IMR-90 (cell line): ENCODE results near the gene WWP2. TPM values are rescaled to one million over a fixed set of nuclear protein-coding genes. Genes with fewer than 3 reads are reported as not detected.

Experiments used
- ATAC-seq: fragments of 200-7000 bp; cut with Tn5 transposase; 2 replicates; pipeline ENCODE4 v1.9.1; 2020; ENCODE audit warnings: low read depth, mild to moderate bottlenecking, moderate library complexity
- BruUV-seq: library from RNA; stranded (reverse); fragments of 400-500 nt; replicated peaks from 2 replicates; lab custom pipeline; 2021; lab: Mats Ljungman, UMichigan
- CTCF ChIA-PET: fragments of 300-600 bp; formaldehyde crosslinking; extraction: SDS; loops from one replicate; lab custom pipeline; 2021; ENCODE audit warnings: antibody characterized with exemption; lab: Yijun Ruan, JAX
- POLR2A ChIA-PET: fragments of 300-600 bp; sonication (Branson Sonifier 250); formaldehyde crosslinking; loops from one replicate; lab custom pipeline; 2022; ENCODE audit warnings: antibody characterized with exemption; ENCODE audit not compliant: unreplicated experiment; lab: Charles Lee
- DNase-seq: peaks from one replicate; pipeline ENCODE4 v3.0.0; 2013
- H2AFZ ChIP-seq: replicated peaks from 2 replicates; pipeline ENCODE3; 2013; ENCODE audit warnings: low read length, mild to moderate bottlenecking; ENCODE audit not compliant: poor library complexity
- H2AK5ac ChIP-seq: 2 replicates; pipeline ENCODE4 v1.6.1; 2013; ENCODE audit warnings: low read depth, low read length, inconsistent platforms
- H2AK9ac ChIP-seq: replicated peaks from 2 replicates; pipeline ENCODE3; 2013; ENCODE audit warnings: mild to moderate bottlenecking, low read depth, low read length, moderate library complexity; ENCODE audit not compliant: poor library complexity
- H2BK120ac ChIP-seq: 2 replicates; pipeline ENCODE4 v1.6.1; 2013; ENCODE audit warnings: low read depth, low read length, inconsistent platforms
- H2BK15ac ChIP-seq: 3 replicates; pipeline ENCODE4 v1.6.1; 2013; ENCODE audit warnings: low read depth, low read length, inconsistent platforms
- H2BK20ac ChIP-seq: 2 replicates; pipeline ENCODE4 v1.6.1; 2013; ENCODE audit warnings: low read depth, mild to moderate bottlenecking, inconsistent platforms, low read length, moderate library complexity
- H2BK5ac ChIP-seq: 2 replicates; pipeline ENCODE4 v1.6.1; 2013; ENCODE audit warnings: mild to moderate bottlenecking, low read depth, low read length, inconsistent platforms; ENCODE audit not compliant: poor library complexity, severe bottlenecking
- H3K14ac ChIP-seq: replicated peaks from 2 replicates; pipeline ENCODE4 v1.6.1; 2013; ENCODE audit warnings: low read depth, low read length, inconsistent platforms
- H3K18ac ChIP-seq: 2 replicates; pipeline ENCODE4 v1.6.1; 2013; ENCODE audit warnings: low read depth, low read length, control low read depth
- H3K23ac ChIP-seq: 2 replicates; pipeline ENCODE4 v1.6.1; 2013; ENCODE audit warnings: low read depth, low read length, inconsistent platforms
- H3K27ac ChIP-seq: 2 replicates; pipeline ENCODE4 v1.5.1; 2013; ENCODE audit warnings: mild to moderate bottlenecking, control low read depth, low read length; ENCODE audit not compliant: insufficient read depth
- H3K27me3 ChIP-seq: 2 replicates; pipeline ENCODE4 v1.6.1; 2013; ENCODE audit warnings: low read length; ENCODE audit not compliant: control insufficient read depth, insufficient read depth
- H3K36me3 ChIP-seq: 2 replicates; pipeline ENCODE4 v1.6.1; 2013; ENCODE audit warnings: low read length, mixed read lengths; ENCODE audit not compliant: control insufficient read depth, insufficient read depth
- H3K4ac ChIP-seq: 2 replicates; pipeline ENCODE4 v1.6.1; 2013; ENCODE audit warnings: low read depth, low read length, inconsistent platforms
- H3K4me1 ChIP-seq: 2 replicates; pipeline ENCODE4 v1.6.1; 2013; ENCODE audit warnings: low read length, mixed read lengths; ENCODE audit not compliant: control insufficient read depth, insufficient read depth
- H3K4me2 ChIP-seq: 2 replicates; pipeline ENCODE4 v1.6.1; 2013; ENCODE audit warnings: low read depth, mild to moderate bottlenecking, control low read depth, low read length, moderate library complexity
- H3K4me3 ChIP-seq: 2 replicates; pipeline ENCODE4 v1.5.1; 2013; ENCODE audit warnings: low read depth, mild to moderate bottlenecking, control low read depth, low read length, moderate library complexity; ENCODE audit not compliant: insufficient read depth
- H3K56ac ChIP-seq: 2 replicates; pipeline ENCODE4 v1.6.1; 2013; ENCODE audit warnings: low read length, inconsistent platforms; ENCODE audit not compliant: insufficient read depth; ENCODE audit errors: extremely low read depth
- H3K79me1 ChIP-seq, 2 experiments: 2 replicates each; pipeline ENCODE4 v1.6.1; 2013; ENCODE audit warnings: low read length in 2 of 2, inconsistent platforms in 1 of 2, low read depth in 1 of 2
- H3K9ac ChIP-seq: 2 replicates; pipeline ENCODE4 v1.6.1; 2013; ENCODE audit warnings: low read depth, low read length, control low read depth
- H3K9me1 ChIP-seq: 2 replicates; pipeline ENCODE4 v1.6.1; 2013; ENCODE audit warnings: low read length, inconsistent platforms; ENCODE audit not compliant: insufficient read depth
- H3K9me3 ChIP-seq: 2 replicates; pipeline ENCODE4 v1.6.1; 2013; ENCODE audit warnings: low read length; ENCODE audit not compliant: control insufficient read depth, insufficient read depth
- H4K20me1 ChIP-seq: 2 replicates; pipeline ENCODE4 v1.6.1; 2013; ENCODE audit warnings: low read length, inconsistent platforms; ENCODE audit not compliant: insufficient read depth
- H4K5ac ChIP-seq: 2 replicates; pipeline ENCODE4 v1.6.1; 2013; ENCODE audit warnings: mild to moderate bottlenecking, low read depth, low read length, control low read depth
- H4K8ac ChIP-seq, 2 experiments: 2 replicates each; pipeline ENCODE4 v1.6.1; 2013; ENCODE audit warnings: low read depth in 2 of 2, low read length in 2 of 2, control low read depth in 1 of 2, inconsistent platforms in 1 of 2
- H4K91ac ChIP-seq: 2 replicates; pipeline ENCODE4 v1.6.1; 2013; ENCODE audit warnings: low read depth, low read length, inconsistent platforms; ENCODE audit not compliant: insufficient read depth
- BHLHE40 ChIP-seq: fragments of 150-350 bp; IDR thresholded peaks from 2 replicates; pipeline ENCODE4 v1.6.1; 2016; ENCODE audit warnings: mild to moderate bottlenecking, low read depth, low read length
- CEBPB ChIP-seq: IDR thresholded peaks from 2 replicates; pipeline ENCODE4 v1.6.1; 2012; ENCODE audit warnings: low read depth, low read length, improper control_type of control experiment
- CHD1 ChIP-seq: IDR thresholded peaks from 2 replicates; pipeline ENCODE4 v1.6.1; 2012; ENCODE audit warnings: low read depth, low read length, improper control_type of control experiment
- CTCF ChIP-seq: conservative IDR thresholded peaks from 2 replicates; pipeline ENCODE4 v1.5.1; 2012; ENCODE audit warnings: mild to moderate bottlenecking, low read depth, low read length, improper control_type of control experiment
- MAFK ChIP-seq: IDR thresholded peaks from 2 replicates; pipeline ENCODE4 v1.6.1; 2012; ENCODE audit warnings: low read depth, low read length, improper control_type of control experiment
- MAZ ChIP-seq: IDR thresholded peaks from 2 replicates; pipeline ENCODE4 v1.6.1; 2012; ENCODE audit warnings: low read depth, mild to moderate bottlenecking, low read length, improper control_type of control experiment, moderate library complexity, borderline replicate concordance
- MXI1 ChIP-seq: IDR thresholded peaks from 2 replicates; pipeline ENCODE4 v1.6.1; 2012; ENCODE audit warnings: low read depth, mild to moderate bottlenecking, low read length, moderate library complexity, borderline replicate concordance
- NFE2L2 ChIP-seq: fragments of 150-350 bp; IDR thresholded peaks from 2 replicates; pipeline ENCODE4 v1.6.1; 2016; ENCODE audit warnings: low read depth, mild to moderate bottlenecking, low read length
- RCOR1 ChIP-seq: IDR thresholded peaks from 2 replicates; pipeline ENCODE4 v1.6.1; 2012; ENCODE audit warnings: mild to moderate bottlenecking, low read length, improper control_type of control experiment; ENCODE audit not compliant: insufficient replicate concordance
- RFX5 ChIP-seq: IDR thresholded peaks from 2 replicates; pipeline ENCODE4 v1.8.0; 2012; ENCODE audit warnings: low read depth, mild to moderate bottlenecking, low read length, moderate library complexity
- SMC3 ChIP-seq: fragments of 150-350 bp; IDR thresholded peaks from 2 replicates; pipeline ENCODE4 v1.6.1; 2016; ENCODE audit warnings: low read depth, mild to moderate bottlenecking, antibody characterized with exemption, low read length, moderate library complexity
- WGBS, 2 experiments: methylation state at CpG; one replicate each; pipeline versions ENCODE4 v1.1.5 to v1.1.7; 2013; ENCODE audit warnings: missing lambda C conversion rate in 2 of 2; ENCODE audit not compliant: insufficient read length in 1 of 2; ENCODE audit errors: extremely low coverage in 2 of 2; 5-methylcytosine and 5-hydroxymethylcytosine counted together
- dilution Hi-C: fragments of 300-500 bp; cut with HindIII; formaldehyde crosslinking; loops from one replicate; pipeline ENCODE4 v1.14.3; 2018; ENCODE audit warnings: low sequenced_read_pairs; ENCODE audit not compliant: unreplicated experiment
- in situ Hi-C: fragments of 300-500 bp; cut with MboI; formaldehyde crosslinking; loops from 3 replicates; pipeline ENCODE4 v1.14.3; 2019; ENCODE audit warnings: low sequenced_read_pairs, inconsistent platforms, mixed read lengths
- intact Hi-C: fragments of 100-400 bp; cut with micrococcal nuclease; formaldehyde crosslinking; loops from 2 replicates; pipeline ENCODE4 v1.10.0; 2022
- polyA plus RNA-seq, 3 experiments: library from polyadenylated mRNA; depleted of rRNA; stranded (reverse); fragments of >200 nt; gene quantifications; 2 replicates each; pipeline ENCODE4 v1.2.3, GENCODE V29; 2012; ENCODE audit warnings: low replicate concordance in 1 of 3
- total RNA-seq: library from RNA; depleted of rRNA; stranded (reverse); fragments of >200 nt; gene quantifications from 2 replicates; pipeline ENCODE4 v1.2.3, GENCODE V29; 2012

The WWP2 gene
- total and polyA plus RNA-seq, 2 of the 4 experiments (the other 2 are of a cell fraction), result 12.7 to 13.7 TPM

DNA sequence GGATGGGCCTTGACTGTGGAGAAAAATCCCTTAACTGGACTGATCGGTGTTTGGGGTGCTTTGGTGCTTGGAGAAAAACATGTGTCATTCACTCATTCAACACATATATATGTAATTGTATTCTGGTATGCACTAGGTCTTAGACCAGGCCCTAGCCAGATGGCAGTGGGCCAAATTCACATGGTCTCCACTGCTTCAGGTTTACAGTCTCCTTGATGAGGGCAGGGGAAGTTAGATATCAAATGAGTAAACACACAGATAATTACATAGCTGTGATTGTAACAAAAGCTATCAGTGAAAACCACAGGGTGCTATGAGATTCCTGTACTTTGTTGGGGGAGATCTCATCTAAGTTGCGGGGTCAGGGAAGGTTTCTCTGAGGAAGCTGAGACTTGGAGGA, 78.8 kb downstream of the WWP2 start:
- no peak overlapping the region for H4K91ac ChIP-seq
- H2BK15ac ChIP-seq, result no peak overlapping the region

More for the DNA sequence above, 78.8 kb downstream of the WWP2 start:
- dilution Hi-C loops, result no loop called here
- Histone ChIP-seq H3K18ac (no peak overlapping the region), H3K36me3 (peaks cover 5% of the 10 kb centered on the region; the same call in 1 of the 2 replicates), H2BK120ac (no peak overlapping the region), H2AFZ (no peak overlapping the region), H3K9me3 (no peaks in the 10 kb centered on the region), H3K27ac (no peak overlapping the region), H4K20me1 (no peaks in the 10 kb centered on the region), H2AK5ac (no peak overlapping the region), H3K56ac (no peak overlapping the region), H3K4ac (no peak overlapping the region), H2BK20ac (no peak overlapping the region), H4K5ac (no peak overlapping the region), H2BK5ac (no peak overlapping the region), H3K27me3 (no peaks in the 10 kb centered on the region), H3K4me3 (no peak overlapping the region), H3K79me1 (peaks cover 0 to 13% of the 10 kb centered on the region in 2 experiments; a peak in 2 of 4 replicates), H2AK9ac (no peak overlapping the region), H3K4me2 (no peak overlapping the region), H4K8ac (no peak overlapping the region), H3K23ac (no peak overlapping the region), H3K4me1 (peaks cover 13% of the 10 kb centered on the region), H3K9ac (no peak overlapping the region), H3K9me1 (peaks cover 15% of the 10 kb centered on the region), H3K14ac (no peak overlapping the region)
- ChIA-PET POLR2A (no interaction called here), CTCF (interaction anchor here (1.1 kb wide), 1 partner anchor 89 kb away, joined by 3 read pairs; no protein-coding TSS in a partner anchor)
- in situ Hi-C loops, result no loop called here
- BruUV-seq, result no TSS peak
- 100% methylated on average over 1 of the region's 2 CpGs; no CpG with 5 or more reads in 1 of the 2 experiments for WGBS, 2 experiments
- intact Hi-C loops, result no loop called here
- TF ChIP-seq CEBPB (no peak), CHD1 (no peak), SMC3 (no peak), MXI1 (no peak), MAFK (no peak), MAZ (no peak), RFX5 (no peak), CTCF (no peak), RCOR1 (no peak), NFE2L2 (no peak), BHLHE40 (no peak)
- ATAC-seq (no peak), DNase-seq (no peak)
